Fibroblast of skin of right biceps (primary cell): Measurements from ENCODE around the gene IGF1R.

ENCODE experiments used
- DNase-seq: peaks from one replicate; pipeline ENCODE4 v3.0.0-alpha.2; 2013

IGF1R gene

GRCh38 chr15:98803228-98804056 is 155.1 kb downstream of the IGF1R start:
- DNase-seq = peak; percentile 64

DNA sequence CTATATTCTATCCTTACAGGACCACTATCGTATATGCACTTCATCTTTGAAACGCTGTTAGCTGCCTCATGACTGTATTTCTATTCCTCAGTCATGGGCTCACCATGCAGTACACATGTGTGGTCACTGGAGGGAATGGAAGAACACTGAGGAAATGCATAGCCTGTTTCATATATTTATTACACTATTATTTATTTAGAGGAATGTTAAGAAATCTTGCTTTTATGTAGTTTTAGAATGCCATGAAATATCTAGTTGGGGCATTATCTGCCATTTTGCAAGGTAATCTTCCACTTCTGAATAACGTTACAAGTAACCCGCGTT is 155.7 kb downstream of the IGF1R start:
- DNase-seq = no peak

DNA sequence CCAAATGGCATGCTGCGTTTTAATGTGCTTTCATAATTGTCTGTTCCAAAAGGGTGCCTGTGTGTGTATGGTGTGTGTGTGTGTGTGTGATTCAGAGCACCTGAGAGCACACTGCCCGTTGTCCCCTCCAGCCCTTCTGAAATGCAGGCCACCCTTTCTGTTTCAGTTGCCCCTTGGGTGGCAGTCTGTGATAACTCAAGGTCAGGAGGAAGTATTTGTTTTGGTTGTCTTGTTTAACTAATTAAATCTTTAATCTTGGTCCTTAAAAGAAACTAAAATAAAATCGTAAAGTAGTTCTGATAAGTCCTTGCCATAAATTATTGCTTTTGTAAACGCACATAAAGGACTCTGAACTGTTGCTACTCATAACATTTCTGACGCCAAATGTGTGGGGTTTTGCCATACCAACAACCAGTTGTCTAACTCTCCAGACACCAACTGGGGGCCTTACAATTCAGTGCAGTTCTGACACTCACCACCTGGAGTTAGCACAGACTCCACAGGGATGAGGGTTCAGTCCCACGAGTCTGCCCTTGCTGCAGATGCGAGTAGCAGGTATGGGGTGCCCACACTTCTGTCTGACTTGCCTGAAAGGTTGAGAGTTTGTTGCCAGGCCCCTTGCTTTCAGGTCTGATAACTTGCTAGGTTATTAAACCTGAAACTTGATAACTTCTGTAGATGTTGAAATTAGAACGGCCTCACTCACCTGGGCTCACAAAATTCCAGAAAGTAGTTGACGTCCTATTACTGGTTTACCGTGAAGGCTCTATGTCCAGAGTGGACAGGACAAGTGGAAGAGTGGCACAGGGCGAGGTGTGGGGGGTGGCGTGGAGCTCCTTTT is 157.3 kb downstream of the IGF1R start:
- DNase-seq = no peak

DNA sequence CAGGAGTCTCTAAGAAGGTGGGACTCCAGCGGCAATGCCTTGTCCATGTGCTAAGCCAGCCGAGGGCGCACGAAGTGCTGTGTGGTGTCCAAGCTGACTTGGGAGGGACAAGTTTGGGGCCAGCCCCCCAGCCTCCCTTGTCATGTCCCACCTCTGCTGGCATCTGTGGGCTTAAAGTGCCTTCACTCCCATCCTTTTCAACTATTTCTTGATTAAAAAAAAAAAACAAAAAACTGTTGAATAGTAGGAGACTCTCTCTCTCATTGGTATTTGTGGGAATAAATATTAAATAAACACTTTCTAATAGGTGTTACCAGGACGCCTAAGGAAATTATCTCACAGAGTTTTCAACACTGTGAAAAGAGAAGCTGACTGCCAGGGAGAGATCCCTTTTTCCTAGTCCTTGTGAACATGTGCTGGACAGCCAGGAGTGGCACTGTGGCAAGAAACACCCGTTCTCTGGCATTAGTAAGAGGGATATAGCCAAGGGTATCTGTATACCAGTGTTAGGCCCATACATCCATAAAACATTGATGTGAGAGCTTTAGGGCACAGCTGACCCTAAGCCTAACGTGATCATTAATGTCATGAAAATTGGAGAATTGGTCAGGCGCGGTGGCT is 158.0 kb downstream of the IGF1R start:
- DNase-seq = no peak

DNA sequence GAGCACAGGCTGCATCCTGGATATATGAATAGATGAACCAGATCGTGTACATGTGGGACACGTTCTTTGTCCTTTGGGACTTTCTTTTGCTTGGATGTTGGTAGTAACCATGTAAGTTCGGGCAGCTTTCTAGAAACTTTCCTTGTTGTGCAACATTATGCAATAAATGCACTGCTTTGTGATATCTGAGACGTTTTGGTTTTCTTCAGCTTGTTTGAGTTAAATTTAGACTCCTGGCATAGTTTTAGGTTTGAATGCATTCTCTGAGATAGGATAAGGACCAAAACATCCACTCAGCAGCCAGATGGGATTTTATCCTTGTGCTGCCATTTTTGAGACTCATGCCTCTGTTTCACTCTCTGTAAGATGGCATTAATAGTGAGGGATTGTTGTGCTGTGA is 158.9 kb downstream of the IGF1R start:
- peak; percentile 85 for DNase-seq

- no peak for DNase-seq
Measured at GRCh38 chr15:98809273-98809672, 160.9 kb downstream of the IGF1R start.

DNA sequence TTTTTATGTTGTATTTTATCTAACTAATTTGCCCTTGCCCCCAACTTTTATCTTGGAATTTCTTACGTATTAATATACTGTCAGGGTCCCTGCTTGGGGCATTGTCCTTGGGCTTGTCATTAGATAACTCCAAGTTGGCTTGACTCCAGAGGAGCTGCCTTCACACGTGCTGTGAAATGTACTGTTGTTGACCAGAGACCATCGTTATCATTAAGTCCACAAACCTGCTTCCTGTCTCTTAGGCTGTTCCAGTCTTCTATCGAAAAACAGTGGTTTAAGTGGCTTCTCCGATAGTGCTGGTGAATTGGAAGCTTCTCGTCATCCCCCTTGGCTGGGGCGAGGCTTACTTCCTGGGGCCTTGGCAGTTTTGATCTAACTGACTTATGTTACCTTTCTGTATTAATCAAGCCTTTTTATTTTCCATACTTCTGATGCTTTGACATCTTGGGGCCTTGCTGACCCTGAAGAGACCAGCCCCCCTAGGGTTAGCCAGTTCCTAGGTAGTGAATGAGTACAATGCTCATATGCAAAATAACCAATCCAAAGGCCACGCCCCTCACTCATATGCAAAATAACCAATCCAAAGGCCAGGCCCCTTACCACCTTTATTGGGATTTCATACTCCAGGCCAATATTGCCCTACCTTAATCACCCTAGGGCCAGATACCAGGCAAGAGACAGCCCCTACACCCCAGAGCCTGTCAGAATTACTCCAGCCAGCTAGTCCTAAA is 164.5 kb downstream of the IGF1R start:
- no peak for DNase-seq

DNA sequence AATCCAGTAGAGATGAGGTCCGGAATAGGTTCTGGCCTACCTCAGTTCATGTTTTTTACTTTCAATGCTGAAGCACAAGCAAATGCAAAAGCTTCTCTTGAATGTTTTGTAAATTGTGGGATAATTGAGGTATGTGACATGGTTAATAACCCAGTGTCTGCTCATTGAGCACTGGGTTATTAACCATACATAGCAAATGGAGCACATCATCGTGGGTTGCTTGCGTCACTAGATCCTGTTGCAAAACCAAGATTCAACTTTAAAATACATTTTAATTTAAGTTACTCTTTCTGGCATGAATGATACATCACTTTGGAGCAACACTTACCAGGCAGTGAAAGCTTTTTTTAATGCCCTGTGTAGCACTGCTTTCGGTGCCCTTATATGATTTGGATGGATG is 165.6 kb downstream of the IGF1R start:
- DNase-seq = peak; percentile 37

GRCh38 chr15:98815207-98815606 is 166.9 kb downstream of the IGF1R start:
- DNase-seq = no peak

- no peak for DNase-seq
Measured at GRCh38 chr15:98817745-98818144, 169.4 kb downstream of the IGF1R start.

DNA sequence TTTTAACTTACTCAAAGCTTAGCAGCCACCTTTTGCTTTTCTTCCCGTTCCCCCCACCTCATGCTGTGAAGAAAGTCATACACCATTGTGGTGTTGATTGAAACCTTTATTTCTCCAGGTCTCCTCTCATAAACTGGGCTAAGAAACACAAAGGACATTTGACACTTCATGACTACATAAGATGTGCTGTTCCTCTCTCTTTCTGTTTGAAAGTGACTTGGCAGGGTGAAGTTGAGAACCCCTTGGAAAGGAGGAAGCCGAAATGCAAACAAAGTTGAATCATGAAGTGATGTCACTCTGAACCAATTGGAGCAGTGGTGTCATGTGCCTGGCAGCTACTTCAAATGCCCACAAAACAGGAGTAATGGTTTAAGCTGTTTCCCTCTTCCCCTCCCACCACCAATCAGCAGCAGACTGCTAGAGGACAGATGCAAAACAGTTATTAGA is 174.7 kb downstream of the IGF1R start:
- peak; percentile 89 for DNase-seq

- no peak for DNase-seq
Measured at GRCh38 chr15:98823616-98824015, 175.3 kb downstream of the IGF1R start.

- no peak for DNase-seq
Measured at GRCh38 chr15:98824595-98824994, 176.3 kb downstream of the IGF1R start.

DNA sequence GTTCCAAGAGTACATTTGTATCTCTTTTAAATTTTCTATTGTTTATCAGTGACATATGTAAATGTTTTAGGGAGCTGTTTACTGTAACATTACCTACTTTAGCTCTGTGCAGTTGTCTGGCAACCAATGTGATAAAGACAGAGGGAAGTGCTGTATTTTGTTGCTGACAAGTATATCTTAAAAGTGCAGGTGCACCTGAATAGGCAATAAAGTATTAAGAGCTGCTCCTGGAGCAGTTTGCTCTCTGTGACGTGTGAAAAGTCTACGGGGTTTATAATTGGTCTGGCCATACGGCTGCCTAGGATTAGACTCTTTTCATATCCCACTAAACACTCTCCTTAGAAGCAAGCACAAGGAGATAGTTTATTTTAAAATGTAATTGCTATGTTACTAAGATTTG is 178.3 kb downstream of the IGF1R start:
- no peak for DNase-seq

GRCh38 chr15:98827217-98827616 is 178.9 kb downstream of the IGF1R start:
- DNase-seq = no peak

- DNase-seq = no peak
Measured at GRCh38 chr15:98830034-98830634, 181.8 kb downstream of the IGF1R start.

GRCh38 chr15:98834976-98835375 is 186.6 kb downstream of the IGF1R start:
- no peak for DNase-seq

GRCh38 chr15:98835876-98836275 is 187.5 kb downstream of the IGF1R start:
- no peak for DNase-seq

DNA sequence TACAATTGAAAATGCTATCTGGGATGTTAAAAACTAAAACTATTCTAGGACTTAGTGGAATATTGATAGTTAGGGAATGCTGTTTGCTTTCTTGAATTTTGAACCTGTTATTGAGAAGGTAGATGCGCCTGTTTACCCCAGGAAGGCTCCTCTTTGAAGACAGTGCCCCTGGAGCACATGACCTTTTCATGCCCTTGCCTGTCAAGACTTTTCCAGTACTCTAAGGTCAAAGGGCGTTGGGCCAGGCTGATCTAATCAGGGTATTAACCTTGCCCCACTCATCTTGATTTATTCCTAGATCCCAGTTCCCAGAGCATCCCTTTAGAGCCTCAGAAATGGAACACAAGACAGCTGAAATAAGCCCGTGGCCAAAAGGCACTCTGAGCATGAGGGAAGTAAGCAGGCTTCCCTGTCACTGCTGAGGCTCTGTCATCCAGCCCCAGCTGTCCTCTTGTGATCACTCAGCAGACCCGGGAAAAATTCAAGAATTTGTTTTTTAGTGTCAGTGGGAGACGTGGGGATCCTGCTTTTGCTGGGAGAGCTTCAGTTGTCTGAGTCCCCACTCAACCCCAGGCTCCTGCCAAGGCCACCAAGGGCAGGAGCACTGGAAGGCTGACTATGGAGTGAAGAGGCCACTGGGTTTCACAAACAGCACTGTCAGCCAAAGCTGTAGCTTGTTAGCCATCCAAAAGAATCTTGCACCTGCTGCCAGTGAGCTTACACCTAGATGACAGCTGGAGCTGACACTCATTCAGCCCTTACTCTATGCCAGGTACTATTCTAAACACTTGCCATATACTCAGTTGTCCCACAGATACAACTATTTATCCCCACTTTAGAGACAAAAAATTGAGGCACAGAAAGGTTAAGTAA is 190.3 kb downstream of the IGF1R start:
- DNase-seq = no peak

DNA sequence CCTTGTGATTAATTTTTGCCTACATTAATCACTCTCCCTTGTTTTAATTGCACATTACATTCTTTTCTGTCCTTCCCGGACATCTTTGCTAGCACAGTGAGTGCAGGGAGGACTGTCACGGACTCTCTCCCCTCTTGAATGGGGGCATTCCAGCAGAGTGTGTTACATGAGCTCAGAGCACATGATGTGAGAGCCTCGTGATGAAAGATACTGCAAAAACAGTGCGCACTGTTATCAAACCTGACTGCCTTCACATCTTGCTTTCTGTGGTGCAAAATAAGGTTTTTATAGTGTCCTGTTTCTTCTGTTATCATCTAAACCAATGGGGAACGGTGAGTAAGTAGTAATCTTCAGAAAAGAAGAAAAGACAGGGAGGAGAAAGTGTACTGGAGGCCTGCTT is 191.7 kb downstream of the IGF1R start:
- no peak for DNase-seq

- DNase-seq = no peak
Measured at GRCh38 chr15:98841419-98841970, 193.2 kb downstream of the IGF1R start.
